ENCODE data around the gene FRYL.
"Not testable (repeated sequence)": the region's sequence is repeated elsewhere in the genome, so short reads cannot be mapped to it uniquely, and the experiment has no call there.

Gene FRYL

GRCh38 chr4:48779998-48780864, at the start of gene FRYL:
Gene FRYL (minus strand): TSS chr4:48780279. CDS start chr4:48634410, 145,869 bp downstream.
- DNase-seq (ENCODE audit: low read depth, low spot score): peak; percentile 94

DNA sequence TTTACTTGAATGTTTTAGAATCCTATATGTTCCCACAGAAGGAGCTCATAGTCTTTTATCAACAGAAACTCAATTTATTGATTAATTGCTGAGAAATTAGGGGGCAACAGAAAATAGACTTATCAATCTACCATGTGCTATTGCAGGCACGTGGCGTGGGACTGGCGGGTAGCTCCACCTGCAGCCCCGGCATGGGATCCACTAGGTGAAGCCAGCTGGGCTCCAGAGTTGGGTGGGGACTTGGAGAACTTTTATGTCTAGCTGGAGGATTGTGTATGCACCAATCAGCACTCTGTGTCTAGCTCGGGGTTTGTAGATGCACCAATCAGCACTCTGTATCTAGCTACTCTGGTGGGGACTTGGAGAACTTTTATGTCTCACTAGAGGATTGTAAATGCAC, 47.5 kb upstream of the FRYL start:
- DNase-seq (ENCODE audit: low read depth, low spot score): no peak

DNA sequence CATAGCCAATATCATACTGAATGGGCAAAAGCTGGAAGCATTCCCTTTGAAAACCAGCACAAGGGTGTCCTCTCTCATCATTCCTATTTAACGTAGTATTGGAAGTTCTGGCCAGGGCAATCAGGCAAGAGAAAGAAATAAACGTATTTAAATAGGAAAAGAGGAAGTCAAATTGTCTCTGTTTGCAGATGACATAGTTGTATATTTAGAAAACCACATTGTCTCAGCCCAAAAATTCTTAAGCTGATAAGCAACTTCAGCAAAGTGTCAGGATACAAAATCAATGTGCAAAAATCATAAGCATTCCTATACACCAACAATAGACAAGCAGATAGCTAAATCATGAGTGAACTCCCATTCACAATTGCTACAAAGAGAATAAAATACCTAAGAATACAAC, 41.4 kb upstream of the FRYL start:
- not testable (repeated sequence) for DNase-seq (ENCODE audit: low read depth, low spot score)

DNA sequence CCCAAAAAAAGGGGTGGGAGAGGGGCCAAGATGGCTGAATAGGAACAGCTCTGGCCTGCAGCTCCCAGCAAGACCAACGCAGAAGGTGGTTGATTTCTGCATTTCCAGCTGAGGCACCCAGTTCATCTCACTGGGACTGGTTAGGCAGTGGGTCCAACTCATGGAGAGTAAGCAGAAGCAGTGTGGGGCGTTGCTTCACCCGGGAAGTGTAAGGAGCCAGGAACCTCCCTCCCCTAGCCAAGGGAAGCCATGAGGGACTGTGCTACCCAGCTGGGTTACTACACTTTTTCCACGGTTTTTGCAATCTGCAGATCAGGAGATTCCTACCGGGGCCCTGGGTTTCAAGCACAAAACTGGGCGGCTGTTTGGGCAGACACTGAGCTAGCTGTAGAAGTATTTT, 36.9 kb upstream of the FRYL start:
- no peak for DNase-seq (ENCODE audit: low read depth, low spot score)

GRCh38 chr4:48816297-48816696, 36.2 kb upstream of the FRYL start:
- not testable (repeated sequence) for DNase-seq (ENCODE audit: low read depth, low spot score)

DNA sequence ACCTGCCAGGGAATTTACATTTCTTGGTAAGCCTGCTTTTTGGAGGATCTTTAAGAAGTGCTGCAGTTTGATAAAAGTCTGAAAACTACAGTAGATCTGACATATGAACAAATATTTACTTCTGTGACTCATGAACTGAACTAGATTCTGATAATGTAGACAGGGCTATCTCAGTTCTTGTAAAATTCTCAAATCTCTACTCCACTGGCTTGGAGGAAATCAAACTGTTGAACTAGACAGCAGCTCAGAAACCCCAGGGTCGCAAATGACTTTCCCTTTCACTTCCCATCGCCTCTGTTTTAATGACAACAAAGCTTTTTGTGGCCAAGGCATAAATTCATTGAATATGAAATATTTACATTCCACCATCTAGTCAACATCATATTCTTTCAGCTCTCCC, 35.4 kb upstream of the FRYL start:
- DNase-seq (ENCODE audit: low read depth, low spot score): no peak

DNA sequence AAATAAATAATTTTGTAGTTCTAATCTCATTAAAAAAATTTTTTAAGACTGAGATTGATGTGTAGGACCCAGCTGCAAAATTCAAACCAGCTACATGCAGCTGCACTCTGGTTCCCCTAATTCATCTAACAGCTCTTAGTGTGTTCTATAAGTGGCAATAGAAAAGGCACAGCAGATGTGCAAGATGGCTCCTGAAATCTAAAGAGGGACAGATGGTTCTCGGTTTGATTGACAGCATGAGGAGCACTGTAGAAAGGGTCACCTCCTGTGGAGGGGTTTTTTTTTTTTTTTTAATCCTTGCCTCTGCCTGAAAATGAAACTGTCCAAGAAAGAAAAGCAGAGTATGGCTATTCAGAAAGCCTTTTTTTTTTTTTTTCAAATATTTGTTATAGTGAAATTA, 33.9 kb upstream of the FRYL start:
- no peak for DNase-seq (ENCODE audit: low read depth, low spot score)

DNA sequence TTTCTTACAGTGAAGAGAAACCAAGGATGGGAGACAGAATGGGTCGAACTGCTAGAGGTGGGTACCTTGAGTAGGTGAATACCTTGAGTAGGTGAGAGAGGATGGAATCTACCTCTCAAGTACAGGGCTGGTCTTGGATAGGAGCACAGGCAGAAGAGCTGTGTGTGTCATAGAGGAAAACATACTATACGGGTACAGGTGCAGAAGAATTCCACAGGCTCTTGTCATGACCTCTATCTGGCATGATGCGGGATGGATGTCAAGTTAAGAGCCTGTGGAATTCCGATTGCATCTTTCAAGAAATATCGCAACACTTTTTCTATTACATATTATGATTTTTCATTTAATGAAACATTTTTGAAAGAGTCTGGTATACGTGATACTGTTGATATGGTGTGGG, 32.8 kb upstream of the FRYL start:
- no peak for DNase-seq (ENCODE audit: low read depth, low spot score)

- DNase-seq (ENCODE audit: low read depth, low spot score): no peak
Measured at GRCh38 chr4:48804584-48805301, 24.7 kb upstream of the FRYL start.

DNA sequence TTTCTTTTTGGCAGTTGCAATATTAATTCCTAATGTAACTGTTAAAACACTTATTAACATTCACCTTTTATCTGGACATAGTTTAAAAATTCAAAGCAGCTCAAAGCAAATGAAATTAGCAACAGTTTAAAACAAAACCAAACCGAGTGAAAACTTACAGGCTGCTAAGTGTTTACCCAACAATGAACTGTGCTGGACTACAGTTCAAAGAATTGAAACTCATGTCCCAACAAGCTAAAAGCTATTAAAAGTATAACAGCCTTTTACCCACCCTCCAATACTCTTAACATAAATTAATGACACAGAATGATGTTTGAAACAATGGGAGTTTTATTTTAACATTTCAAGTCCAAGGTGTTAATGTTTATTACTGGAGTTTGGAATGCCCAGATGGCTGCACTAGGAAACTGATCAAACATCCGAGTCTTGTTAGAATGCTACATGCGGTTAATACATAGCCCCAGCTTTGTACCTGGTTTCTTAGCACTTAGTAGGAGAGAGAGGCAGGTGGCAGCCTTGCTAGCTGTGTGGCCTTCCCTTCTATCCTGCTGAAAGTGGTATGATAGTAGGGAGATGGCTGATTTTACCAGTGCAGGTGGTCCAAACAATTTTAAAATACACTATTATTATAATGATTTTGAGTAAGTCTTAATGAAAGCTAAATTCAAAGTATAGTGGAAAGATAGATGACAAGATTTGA, 21.1 kb upstream of the FRYL start:
- DNase-seq (ENCODE audit: low read depth, low spot score): no peak

- DNase-seq (ENCODE audit: low read depth, low spot score): not testable (repeated sequence)
Measured at GRCh38 chr4:48800155-48800554, 20.1 kb upstream of the FRYL start.

- no peak for DNase-seq (ENCODE audit: low read depth, low spot score)
Measured at GRCh38 chr4:48799157-48799556, 19.1 kb upstream of the FRYL start.

- DNase-seq (ENCODE audit: low read depth, low spot score): no peak
Measured at GRCh38 chr4:48798117-48798516, 18.0 kb upstream of the FRYL start.

DNA sequence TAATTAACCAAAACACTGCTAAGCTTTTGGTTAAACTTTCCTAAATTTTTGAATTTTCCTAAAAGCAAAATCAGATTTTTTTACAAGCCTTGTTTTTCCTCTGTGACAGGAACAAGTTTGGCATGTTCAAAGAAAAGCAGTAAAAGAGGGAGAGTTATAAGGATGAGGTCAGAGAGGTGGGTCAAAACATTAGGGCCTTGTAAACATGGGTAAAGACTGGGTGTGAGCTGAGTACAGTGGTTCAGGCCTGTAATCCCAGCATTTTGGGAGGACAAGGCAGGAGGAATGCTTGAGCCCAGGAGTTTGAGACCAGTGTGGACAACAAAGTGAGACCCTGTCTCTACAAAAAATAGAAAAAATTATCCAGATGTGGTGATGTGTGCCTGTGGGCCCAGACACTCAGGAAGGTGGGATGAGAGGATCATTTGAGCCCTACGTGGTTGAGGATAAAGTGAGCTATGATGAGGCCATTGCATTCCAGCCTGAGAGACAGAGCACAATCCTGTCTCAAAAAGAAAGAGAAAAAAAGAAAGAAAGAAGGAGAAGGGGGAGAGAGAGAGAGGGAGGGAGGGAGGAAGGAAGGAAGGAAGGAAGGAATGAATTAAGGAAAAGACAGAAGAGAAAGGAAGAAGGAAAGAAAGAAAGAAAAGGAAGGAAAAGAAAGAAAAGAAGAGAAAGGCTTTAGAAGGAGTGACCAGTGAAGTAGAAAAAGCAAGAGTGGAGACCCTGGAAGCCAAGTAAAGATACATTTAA, 17.0 kb upstream of the FRYL start:
- no peak for DNase-seq (ENCODE audit: low read depth, low spot score)

- DNase-seq (ENCODE audit: low read depth, low spot score): no peak
Measured at GRCh38 chr4:48796191-48796926, 16.3 kb upstream of the FRYL start.

DNA sequence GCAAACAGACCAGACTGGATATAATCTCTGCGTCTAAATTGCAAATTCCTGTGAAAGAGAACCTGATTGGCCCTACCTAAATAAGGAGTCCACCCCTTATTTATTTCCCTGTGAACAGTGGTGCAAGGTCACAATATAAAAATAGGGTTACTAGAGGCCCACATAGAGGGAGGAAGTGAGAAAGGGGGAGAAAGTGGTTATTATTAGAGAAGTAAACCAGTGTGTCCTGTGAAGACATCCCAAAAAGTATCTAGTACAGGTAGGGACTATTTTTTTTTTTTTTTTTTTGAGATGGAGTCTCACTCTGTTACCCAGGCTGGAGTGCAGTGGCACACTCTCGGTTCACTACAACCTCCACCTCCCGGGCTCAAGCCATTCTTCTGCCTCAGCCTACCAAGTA, 15.0 kb upstream of the FRYL start:
- no peak for DNase-seq (ENCODE audit: low read depth, low spot score)

GRCh38 chr4:48792348-48793006, 12.4 kb upstream of the FRYL start:
- DNase-seq (ENCODE audit: low read depth, low spot score): no peak

DNA sequence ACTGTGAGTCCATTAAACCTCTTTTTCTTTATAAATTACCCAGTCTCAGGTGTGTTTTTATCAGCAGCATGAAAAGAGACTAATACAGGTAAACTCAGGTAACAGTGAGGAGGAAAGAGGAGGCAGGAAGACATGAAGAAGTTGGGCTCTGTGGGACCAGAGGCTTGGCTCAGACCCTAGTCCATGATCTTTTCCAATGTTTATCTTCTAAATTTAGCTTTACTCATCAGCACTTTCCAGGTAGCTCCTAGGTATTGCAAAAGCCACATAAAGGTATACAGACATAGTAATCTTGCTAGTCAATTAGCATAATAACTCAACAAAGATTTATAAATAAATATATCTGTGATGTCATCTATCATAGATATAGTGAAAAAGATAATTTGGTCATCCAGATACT, 11.2 kb upstream of the FRYL start:
- no peak for DNase-seq (ENCODE audit: low read depth, low spot score)

GRCh38 chr4:48790561-48790960, 10.5 kb upstream of the FRYL start:
- DNase-seq (ENCODE audit: low read depth, low spot score): no peak

GRCh38 chr4:48787056-48787455, 7.0 kb upstream of the FRYL start:
- DNase-seq (ENCODE audit: low read depth, low spot score): no peak

Measured in activated CD4-positive, CD25-positive, alpha-beta regulatory T cell treated with anti-CD3 and anti-CD28 coated beads, Interleukin-2, amount 50 U/mL, for 16 hours (primary cell).